ENCODE data around the gene PLEKHB2.
"Not testable (repeated sequence)": the region's sequence is repeated elsewhere in the genome, so short reads cannot be mapped to it uniquely, and the experiment has no call there.

- TF ChIP-seq CTCF (IDR thresholded peaks at IDR 0.05; ENCODE audit: control extremely low read depth in 1 of 3, insufficient read depth in 1 of 3, low read depth in 1 of 3, low read length in 3 of 3); CREB1 (IDR thresholded peaks at IDR 0.05); BCL11A (IDR thresholded peaks at IDR 0.05; ENCODE audit: low read depth in 2 of 2, low read length in 2 of 2); SP1 (IDR thresholded peaks at IDR 0.05; ENCODE audit: low read depth, low read length); POLR2A (IDR thresholded peaks at IDR 0.05; ENCODE audit: control extremely low read depth in 1 of 2, low read depth in 2 of 2, low read length in 2 of 2); EZH2 (IDR thresholded peaks at IDR 0.05; ENCODE audit: low read depth, low read length, severe bottlenecking); MAFK (IDR thresholded peaks at IDR 0.05; ENCODE audit: low read depth, low read length); RAD21 (IDR thresholded peaks at IDR 0.05 in 1 of 2, conservative IDR thresholded peaks at IDR 0.05 in 1 of 2; ENCODE audit: low read depth in 2 of 2, low read length in 2 of 2); YY1 (IDR thresholded peaks at IDR 0.05; ENCODE audit: low read depth, low read length); BRCA1 (IDR thresholded peaks at IDR 0.05; ENCODE audit: low read depth, low read length); JUN (IDR thresholded peaks at IDR 0.05; ENCODE audit: low read depth, low read length); RBBP5 (IDR thresholded peaks at IDR 0.05; ENCODE audit: borderline replicate concordance, low read depth, low read length); ATF3 (IDR thresholded peaks at IDR 0.05; ENCODE audit: insufficient read depth, low read depth, low read length): not testable (repeated sequence)
These were observed 29.6 kb upstream of the PLEKHB2 start for GRCh38 chr2:131075578-131075977.
